HG03135 (cell line): ENCODE measurements around the gene TREM2.

Experiments
- ATAC-seq: cut with Tn5 transposase; IDR thresholded peaks from one replicate; pipeline ENCODE4 v1.9.1; 2021; ENCODE audit warnings: mild to moderate bottlenecking, moderate library complexity; ENCODE audit not compliant: unreplicated experiment

TREM2 gene

GRCh38 chr6:41184761-41185160 is 21.8 kb upstream of the TREM2 start:
- ATAC-seq, result no peak

GRCh38 chr6:41182069-41183034 is 19.4 kb upstream of the TREM2 start:
- no peak for ATAC-seq

- no peak for ATAC-seq
Measured at GRCh38 chr6:41181566-41181965, 18.6 kb upstream of the TREM2 start.

GRCh38 chr6:41179163-41179562 is 16.2 kb upstream of the TREM2 start:
- no peak for ATAC-seq

- ATAC-seq, result no peak
Measured at GRCh38 chr6:41177695-41178094, 14.8 kb upstream of the TREM2 start.

- ATAC-seq, result no peak
Measured at GRCh38 chr6:41177287-41177686, 14.4 kb upstream of the TREM2 start.

- no peak for ATAC-seq
Measured at GRCh38 chr6:41176189-41176588, 13.3 kb upstream of the TREM2 start.

- ATAC-seq, result no peak
Measured at GRCh38 chr6:41175084-41175483, 12.2 kb upstream of the TREM2 start.

GRCh38 chr6:41174610-41175009 is 11.7 kb upstream of the TREM2 start:
- ATAC-seq, result no peak

GRCh38 chr6:41171908-41172307 is 9.0 kb upstream of the TREM2 start:
- ATAC-seq, result no peak

GRCh38 chr6:41170547-41171160 is 7.7 kb upstream of the TREM2 start:
- no peak for ATAC-seq

GRCh38 chr6:41167173-41167963 is 4.5 kb upstream of the TREM2 start:
- no peak for ATAC-seq

- ATAC-seq, result no peak
Measured at GRCh38 chr6:41164551-41165120, 1.7 kb upstream of the TREM2 start.

- no peak for ATAC-seq
Measured at GRCh38 chr6:41163419-41163717, 452 bp upstream of the TREM2 start.

- no peak for ATAC-seq
Measured at GRCh38 chr6:41161851-41162552, 914 bp downstream of the TREM2 start.

GRCh38 chr6:41161380-41161779 is 1.5 kb downstream of the TREM2 start:
- no peak for ATAC-seq

- no peak for ATAC-seq
Measured at GRCh38 chr6:41160933-41161332, 2.0 kb downstream of the TREM2 start.

GRCh38 chr6:41159415-41160082 is 3.4 kb downstream of the TREM2 start:
- ATAC-seq, result no peak

- ATAC-seq, result no peak
Measured at GRCh38 chr6:41157323-41157722, 5.6 kb downstream of the TREM2 start.

GRCh38 chr6:41156771-41157170 is 6.1 kb downstream of the TREM2 start:
- no peak for ATAC-seq
